Measurements from ENCODE around the gene DHTKD1.

GRCh38 chr10:12055732-12056131 lies 13.0 kb upstream of the DHTKD1 start:
- TF ChIP-seq POLR2A (IDR thresholded peaks at IDR 0.05) = no peak
- TF ChIP-seq, protein P1, sequence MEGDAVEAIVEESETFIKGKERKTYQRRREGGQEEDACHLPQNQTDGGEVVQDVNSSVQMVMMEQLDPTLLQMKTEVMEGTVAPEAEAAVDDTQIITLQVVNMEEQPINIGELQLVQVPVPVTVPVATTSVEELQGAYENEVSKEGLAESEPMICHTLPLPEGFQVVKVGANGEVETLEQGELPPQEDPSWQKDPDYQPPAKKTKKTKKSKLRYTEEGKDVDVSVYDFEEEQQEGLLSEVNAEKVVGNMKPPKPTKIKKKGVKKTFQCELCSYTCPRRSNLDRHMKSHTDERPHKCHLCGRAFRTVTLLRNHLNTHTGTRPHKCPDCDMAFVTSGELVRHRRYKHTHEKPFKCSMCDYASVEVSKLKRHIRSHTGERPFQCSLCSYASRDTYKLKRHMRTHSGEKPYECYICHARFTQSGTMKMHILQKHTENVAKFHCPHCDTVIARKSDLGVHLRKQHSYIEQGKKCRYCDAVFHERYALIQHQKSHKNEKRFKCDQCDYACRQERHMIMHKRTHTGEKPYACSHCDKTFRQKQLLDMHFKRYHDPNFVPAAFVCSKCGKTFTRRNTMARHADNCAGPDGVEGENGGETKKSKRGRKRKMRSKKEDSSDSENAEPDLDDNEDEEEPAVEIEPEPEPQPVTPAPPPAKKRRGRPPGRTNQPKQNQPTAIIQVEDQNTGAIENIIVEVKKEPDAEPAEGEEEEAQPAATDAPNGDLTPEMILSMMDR (IDR thresholded peaks at IDR 0.05) = no peak

Measured in breast epithelium (tissue), 3 donors.